Peyer's patch (tissue), 4 donors: ENCODE measurements around the gene ARL8B.

Source experiments
- POLR2A ChIP-seq, 2 donors: fragments of 450-650 bp; IDR thresholded peaks; one replicate each; pipeline ENCODE4 v1.5.1; 2017; ENCODE audit warnings: antibody characterized with exemption in 2 of 2, mild to moderate bottlenecking in 2 of 2, moderate library complexity in 2 of 2
- TF ChIP-seq, protein P1 (sequence below), 6 experiments: fragments of 450-650 bp in 4 of 6; fragments of 200-600 bp in 2 of 6; sonication (generic) in 1 of 6; IDR thresholded peaks; one replicate each; pipeline ENCODE4 v1.5.1; 2017 to 2019; ENCODE audit warnings: antibody characterized with exemption in 6 of 6, mild to moderate bottlenecking in 3 of 6, moderate library complexity in 1 of 6

DNA sequence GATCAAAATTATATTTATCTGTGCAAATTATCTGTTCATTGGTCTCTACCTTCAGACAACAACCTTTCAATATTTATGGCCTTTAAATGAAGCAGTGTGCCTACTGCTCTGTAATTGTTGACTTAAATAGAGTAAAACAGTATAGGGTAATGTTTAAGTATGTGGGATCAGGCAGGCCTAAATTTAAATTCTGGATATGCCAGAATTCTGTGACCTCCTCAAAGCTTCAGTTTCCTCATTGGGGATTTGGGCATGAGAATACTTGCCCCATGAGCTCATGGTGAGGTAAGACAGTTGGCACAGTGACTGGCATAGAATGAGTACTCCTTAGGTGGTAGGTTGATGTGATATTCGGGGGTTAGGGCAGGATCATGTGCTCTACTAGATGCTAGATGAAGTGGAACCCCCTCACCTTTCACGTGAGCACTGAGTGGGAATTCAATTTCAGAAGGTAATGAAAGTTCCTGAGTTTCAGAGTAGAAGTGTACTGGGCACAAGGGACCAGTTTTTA, 14.9 kb downstream of the ARL8B start:
- no peak for TF ChIP-seq POLR2A (IDR thresholded peaks at IDR 0.05)
- TF ChIP-seq, protein P1, sequence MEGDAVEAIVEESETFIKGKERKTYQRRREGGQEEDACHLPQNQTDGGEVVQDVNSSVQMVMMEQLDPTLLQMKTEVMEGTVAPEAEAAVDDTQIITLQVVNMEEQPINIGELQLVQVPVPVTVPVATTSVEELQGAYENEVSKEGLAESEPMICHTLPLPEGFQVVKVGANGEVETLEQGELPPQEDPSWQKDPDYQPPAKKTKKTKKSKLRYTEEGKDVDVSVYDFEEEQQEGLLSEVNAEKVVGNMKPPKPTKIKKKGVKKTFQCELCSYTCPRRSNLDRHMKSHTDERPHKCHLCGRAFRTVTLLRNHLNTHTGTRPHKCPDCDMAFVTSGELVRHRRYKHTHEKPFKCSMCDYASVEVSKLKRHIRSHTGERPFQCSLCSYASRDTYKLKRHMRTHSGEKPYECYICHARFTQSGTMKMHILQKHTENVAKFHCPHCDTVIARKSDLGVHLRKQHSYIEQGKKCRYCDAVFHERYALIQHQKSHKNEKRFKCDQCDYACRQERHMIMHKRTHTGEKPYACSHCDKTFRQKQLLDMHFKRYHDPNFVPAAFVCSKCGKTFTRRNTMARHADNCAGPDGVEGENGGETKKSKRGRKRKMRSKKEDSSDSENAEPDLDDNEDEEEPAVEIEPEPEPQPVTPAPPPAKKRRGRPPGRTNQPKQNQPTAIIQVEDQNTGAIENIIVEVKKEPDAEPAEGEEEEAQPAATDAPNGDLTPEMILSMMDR (IDR thresholded peaks at IDR 0.05), result no peak
